GM18505 (cell line): ENCODE results near the gene CREBBP.

Experiments used
- ATAC-seq: cut with Tn5 transposase; IDR thresholded peaks from one replicate; pipeline ENCODE4 v1.9.1; 2021; ENCODE audit not compliant: unreplicated experiment
- POLR2A ChIP-seq: IDR thresholded peaks from 4 replicates; pipeline ENCODE4 v1.6.1; 2011; ENCODE audit warnings: borderline replicate concordance; ENCODE audit not compliant: insufficient read depth, insufficient read length; ENCODE audit errors: extremely low read depth

Gene CREBBP

DNA sequence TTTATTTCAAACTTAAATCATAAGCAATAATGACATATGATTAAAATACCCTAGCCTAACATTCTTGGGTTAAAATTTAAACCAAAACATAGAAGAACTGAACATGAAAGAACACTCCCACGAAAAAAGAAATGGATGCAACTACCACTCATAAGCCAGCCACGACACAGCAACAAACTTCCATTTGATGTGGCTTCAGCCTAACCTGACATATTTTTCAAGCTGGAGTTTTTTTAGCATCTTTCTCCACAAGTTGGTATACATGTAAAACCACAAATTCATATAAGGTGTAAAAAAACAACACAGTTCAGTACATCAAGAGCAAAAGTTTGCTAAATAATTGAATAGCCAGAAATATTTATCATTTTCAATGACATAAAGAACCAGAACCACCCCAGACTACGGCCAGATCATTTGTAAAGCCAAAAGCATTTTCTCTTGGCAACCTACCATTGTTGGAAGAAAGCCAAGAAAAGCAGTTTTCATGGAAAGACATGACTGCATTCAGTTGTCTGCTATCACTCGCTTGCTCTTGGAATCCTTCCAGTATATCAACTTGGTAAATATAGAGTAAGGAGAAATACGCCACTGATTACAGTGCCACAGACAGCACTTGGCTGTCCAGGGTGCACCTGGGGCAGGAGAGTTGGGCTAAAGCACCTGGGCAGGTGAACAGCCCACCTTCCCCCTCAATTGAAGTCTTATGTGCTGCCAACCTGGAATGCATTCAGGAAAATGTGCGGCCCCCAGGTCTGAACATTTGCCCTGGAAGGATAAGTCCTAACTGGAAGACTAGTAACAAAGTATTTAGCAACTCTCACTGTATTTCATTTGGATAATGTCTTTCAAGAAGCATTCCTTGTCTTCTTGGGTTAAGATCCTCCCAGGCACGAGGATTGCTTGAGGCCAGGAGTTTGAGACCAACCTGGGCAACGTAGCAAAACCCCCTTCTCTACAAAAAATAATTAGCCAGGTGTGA, 60.5 kb downstream of the CREBBP start:
- no peak for ATAC-seq
- no peak for TF ChIP-seq POLR2A

DNA sequence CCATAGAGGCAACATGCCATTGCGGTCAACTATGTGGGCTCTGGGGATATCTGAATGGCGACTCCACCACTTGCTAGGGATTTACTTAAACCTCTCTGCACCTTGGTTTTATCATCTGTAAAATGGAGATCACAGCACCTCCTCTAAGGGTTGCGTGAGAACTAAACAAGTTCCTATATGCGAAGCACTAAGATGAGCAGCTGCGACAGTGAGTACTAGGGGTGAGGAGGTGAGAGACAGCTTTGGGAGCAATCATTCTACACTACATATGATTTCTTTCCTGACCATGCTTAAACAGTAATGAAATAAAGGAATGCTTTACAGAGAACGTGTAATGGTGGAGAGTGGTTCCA, 61.4 kb downstream of the CREBBP start:
- TF ChIP-seq POLR2A, result no peak
- ATAC-seq, result no peak

DNA sequence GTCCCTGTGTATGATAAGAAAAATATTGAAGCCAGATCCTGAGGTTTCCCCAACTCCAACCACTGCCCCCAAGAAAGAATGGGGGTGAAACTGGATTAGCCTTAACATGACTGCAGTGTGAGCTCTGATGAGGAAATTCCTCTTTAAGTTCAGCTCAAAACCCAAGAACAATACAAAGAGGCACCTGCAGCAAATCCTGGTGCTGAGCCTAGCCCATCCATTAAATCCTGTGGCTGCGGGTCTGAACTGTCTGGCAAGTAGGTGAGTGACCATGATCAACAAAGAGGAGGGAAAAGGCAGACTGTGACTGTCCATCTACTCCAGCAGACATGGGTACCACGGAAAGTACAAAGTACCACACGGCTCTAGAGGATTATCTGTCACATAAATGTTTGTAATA, 64.2 kb downstream of the CREBBP start:
- no peak for TF ChIP-seq POLR2A
- ATAC-seq, result no peak

DNA sequence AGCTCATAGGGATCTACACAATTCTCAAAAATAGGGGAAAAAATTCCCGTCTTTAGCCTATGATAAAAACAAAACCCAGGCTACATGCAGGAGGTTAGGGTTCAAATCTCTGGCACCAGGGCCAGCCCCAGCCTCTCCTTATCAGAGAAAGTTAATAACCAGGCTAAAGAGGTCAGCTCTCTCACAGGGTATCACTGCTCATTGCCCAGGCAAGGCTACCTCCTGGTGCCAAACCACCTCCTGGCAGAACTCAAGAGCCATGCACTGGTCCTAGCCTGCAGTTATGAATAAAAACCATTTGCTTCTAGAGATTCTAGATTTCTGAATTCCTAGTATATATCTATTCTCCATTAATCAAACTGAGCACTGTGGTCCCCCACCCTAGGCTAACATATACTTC, 65.8 kb downstream of the CREBBP start:
- ATAC-seq, result no peak
- TF ChIP-seq POLR2A, result no peak

DNA sequence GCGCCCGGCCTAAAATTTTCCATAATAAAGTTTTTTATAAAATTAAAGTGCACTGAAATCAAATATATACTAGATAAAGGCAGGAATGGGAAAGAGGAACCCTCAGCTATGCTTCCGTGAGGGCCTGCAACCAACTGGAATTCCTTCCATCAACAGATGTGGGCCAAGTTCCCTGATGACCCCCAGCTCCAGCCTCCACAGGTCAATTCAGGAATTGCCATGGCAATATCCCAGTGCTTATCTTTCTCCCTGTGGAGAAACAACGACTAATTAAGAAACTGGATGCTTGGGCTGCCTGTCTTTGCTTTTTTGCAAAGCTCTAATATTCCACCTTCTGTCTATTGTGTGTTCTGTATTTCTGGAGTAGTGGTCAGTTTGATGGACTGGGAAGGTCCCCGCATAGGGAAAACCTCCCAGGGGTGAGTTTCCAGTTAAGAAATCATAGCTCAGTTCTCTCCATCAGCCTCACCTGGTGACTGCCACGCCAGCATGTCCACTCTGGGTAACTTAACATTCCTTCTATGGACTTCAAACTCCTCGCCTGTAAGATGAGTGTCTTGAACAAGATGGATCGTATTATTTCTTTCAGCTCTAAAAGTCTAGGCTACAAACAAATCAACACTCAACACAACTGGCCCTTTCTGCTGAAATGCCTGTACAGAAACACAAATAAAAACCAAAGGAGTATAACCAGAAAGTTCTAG, 67.9 kb downstream of the CREBBP start:
- TF ChIP-seq POLR2A, result no peak
- ATAC-seq, result no peak

DNA sequence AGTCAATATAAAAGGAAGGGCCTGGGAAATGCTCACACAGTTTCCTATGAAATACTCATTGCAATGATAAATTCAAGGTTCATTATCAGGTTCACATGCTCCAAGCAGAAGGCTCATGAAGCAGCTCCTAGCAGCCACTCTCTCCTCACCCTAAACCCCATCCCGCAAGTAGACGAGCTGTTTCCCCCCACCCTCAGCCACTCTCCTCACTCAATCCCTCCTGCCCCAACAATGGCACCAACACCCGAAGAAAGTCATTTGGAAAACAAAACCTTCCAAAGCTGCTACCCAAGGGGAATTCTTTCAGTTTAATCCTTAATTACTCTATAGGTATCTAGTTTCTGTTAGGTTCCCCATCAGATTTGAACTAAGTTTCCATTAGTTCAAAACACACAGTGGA, 69.7 kb downstream of the CREBBP start:
- ATAC-seq, result no peak
- TF ChIP-seq POLR2A, result no peak

DNA sequence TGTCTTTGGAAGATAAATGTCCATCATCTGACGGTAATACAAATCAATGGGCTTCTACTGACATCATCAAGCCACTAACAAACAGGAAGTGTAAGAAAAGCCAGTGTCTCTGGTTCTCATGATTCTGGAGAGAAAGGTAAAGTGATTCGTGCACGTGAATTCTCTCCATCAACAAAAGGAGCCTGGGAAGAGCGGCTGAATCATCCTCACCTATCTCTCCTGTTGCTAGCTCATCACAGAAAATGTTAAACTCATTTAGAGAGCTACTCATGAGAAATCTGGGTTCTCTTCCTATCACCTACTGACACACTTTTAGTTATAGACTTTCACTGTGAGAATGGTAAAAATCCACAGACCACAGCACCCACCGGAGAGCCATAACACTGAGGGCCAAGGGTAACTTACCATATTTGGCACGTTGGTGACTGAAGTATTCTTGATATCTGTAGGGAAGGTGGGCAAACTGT, 70.3 kb downstream of the CREBBP start:
- no peak for ATAC-seq
- TF ChIP-seq POLR2A, result no peak

DNA sequence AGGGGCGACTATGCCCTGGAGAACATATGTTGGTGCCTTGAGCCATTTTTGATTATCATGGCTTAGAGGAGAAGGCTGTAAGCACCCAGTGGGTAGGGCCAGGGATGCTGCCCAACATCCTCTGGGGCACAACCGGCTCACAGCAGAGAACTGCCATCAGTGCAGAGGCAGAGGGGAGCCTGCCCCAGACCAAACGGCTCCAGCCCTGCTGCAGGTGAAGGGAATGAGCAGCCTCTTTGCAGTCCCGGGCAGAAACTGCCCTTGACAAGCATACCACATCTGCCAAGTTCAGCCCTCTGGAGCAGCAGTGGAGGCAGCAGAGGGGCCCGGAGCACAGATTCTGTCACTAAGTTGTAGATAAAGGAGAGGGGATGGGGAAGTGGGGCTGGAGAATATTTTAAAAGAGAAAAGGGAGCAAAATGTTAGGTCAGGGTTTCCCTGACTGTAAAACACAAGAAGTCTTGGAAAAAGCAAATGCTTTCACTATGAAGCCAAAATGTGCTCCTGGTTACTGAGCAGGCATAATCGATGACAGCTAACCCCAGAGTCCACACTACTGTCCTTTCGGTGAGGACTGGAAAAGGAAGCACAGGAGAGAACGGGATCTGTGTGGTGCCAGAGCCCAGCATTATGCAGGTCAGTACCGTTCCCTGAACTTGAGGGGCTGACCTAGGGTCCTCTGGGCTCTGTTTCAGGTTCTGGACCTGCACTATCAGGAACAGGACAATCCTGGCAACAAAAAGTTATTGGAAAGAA, 72.0 kb downstream of the CREBBP start:
- ATAC-seq, result no peak
- no peak for TF ChIP-seq POLR2A

DNA sequence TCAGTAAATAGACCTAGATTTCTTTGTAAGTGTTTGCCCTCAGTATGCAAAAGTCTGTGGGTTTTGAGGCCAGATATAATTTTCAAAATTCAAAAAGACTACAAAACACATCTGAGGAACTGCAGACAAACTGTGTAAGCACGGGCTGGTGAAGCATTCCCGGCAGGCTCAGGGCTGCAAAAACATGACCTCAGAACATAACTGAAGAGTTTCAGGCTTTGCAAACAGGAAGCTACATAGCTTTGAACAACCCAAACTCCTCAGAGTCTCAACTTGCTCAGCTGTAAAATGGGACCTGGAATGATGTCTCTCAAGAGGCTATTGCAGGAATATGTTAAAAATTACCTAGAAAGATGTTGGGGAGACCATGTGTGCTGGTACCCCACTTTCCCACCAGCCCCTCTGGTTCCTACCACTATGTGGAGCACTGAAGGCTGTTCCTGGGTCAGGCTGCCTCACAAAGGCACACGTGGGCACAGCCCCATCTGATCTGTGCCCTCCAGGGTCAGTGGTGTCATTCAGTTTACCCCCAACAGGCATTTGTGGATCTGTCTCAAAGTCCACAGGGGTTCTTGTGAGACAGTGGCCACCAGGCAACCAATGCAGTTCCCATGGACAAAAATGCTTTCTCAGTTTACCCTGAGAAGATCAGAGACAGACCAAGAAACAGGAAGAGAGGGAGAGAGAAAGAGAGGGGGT, 72.9 kb downstream of the CREBBP start:
- TF ChIP-seq POLR2A, result no peak
- no peak for ATAC-seq

DNA sequence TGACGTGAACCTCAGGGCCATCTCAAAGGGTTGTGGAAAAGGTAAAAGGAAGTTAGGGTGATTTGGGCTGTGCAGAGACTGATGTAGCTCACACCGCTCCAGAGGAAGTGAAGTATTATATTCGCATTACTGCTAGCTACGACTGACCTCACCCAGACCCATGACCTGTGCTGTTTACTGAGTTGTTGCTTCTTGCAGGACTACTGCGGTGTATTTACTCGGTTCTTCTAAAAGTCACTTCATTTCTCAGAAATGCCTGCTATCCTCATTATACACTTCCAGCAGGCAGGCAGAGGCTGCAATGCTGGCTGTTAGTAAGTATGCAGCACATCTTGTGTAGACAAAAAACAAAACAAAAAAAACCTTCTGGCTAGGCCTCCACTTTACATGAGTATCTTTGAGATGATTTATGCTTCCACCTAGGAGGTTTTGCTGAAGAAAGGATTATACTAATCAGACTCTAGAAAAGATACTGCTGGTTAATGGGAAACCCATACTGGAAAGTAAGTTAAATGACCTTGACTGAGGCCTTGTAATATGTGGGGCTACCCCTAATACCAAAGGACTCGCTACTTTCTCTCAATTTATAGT, 76.0 kb downstream of the CREBBP start:
- ATAC-seq, result no peak

DNA sequence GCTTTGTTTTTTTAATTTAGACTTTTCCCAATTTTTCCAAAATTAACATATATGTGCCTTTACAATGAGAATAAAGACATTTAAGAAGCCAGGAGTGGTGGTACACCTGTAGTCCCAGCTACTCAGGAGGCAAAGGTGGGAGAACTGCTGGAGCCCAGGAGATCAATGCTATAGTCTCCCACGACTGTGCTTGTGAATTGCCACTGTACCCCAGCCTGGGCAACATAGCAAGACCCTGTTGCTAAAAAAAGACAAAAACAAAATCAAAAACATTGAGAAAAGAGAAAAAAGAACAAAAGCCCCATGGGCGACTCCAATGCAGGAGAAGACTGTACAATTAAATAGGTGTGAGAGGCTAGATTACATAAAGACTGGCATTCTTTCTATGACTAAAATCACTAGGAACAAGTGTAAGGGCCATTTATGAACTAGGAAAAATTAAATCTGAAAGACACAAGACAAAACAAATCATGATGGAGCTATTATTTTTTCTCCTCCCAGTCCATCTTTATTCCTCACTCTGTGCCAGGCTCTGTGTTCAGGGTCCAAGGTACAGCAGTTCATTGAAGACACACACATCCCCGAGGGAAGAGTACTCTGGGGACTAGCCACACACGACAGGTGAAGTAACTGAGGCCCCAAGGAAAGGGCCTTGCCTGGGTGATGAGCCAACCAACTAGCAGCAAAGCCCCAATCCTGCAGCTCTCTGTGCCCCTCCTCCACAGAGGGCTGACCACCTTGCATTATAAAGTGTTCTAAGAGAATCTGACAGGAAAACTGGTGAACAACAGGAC, 79.8 kb downstream of the CREBBP start:
- no peak for TF ChIP-seq POLR2A
- ATAC-seq, result no peak

More for the DNA sequence above, 76.0 kb downstream of the CREBBP start:
- no peak for TF ChIP-seq POLR2A

DNA sequence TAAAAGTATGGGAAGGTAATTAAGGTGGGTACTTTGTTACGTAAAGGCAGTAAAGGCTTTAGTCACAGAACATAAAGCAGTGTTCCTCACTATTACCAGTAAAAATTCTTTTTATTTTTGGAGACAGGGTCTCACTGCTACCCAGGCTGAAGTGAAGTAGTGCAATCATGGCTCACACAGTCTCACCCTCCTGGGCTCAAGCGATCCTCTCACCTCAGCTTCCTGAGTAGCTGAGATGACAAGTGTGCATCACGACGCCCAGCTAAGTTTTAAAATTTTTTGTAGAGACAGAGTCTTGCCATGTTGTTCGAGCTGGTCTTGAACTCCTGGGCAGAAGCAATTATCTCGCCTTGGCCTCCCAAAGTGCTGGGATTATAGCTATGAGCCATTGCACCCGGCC, 80.5 kb downstream of the CREBBP start:
- TF ChIP-seq POLR2A, result no peak
- ATAC-seq, result no peak
